Nucleus accumbens (tissue), 56 donors: ENCODE results near the gene NKTR.
"Not testable (repeated sequence)": the region's sequence is repeated elsewhere in the genome, so short reads cannot be mapped to it uniquely, and the experiment has no call there.

Source experiments
- DNase-seq, 56 donors: peaks; one replicate each; lab custom pipeline; 2025; lab: John Stamatoyannopoulos, UW

Gene NKTR

DNA sequence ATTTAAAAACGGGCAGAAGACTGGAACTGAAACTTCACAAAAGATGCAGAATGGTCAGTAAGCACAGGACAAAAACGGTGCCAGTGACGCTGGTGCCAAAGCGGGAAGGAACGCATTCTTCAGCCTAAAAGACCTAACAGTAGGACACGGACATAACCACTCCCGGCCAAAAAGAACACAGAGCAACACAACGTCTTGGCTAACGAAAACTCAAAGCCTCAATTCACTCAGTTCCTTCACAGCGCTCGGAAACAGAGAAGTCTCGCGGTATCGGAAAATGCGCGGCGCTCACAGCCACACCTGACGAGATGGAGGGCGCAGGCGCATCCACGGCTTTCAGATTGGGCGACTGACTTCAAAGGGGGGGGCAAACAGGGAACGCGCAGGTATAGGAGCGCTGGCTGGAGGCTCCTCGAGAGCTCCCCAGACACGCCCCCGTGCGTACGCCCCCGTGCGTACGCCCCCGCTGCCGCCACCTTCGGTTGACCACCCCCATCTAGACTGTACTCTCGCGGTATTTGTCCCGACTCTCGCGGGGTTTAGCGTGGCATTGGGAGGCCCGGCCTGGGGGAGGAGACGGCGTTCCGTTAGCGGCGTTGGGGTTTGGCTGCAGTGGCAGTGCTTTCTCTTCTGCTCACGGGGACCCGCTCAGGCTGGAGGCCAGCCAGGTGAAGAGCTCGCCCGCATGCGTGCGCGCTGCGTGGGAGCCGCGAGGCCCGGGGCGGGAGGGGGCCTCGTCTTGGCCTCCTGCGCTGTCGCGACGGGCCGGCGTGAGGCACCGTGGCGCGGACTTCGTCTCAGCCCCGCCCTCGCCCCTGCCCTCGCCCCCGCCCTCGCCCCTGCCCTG is at the start of gene NKTR:
NKTR (plus strand) TSS at position 576 of the 847 bp plus-strand sequence. CDS start 321 bp downstream, outside the sequence.
- DNase-seq, result peak; percentile 69 to 100 (median 92)

GRCh38 chr3:42552830-42553229 is 47.7 kb upstream of the NKTR start:
- DNase-seq, result no peak

- no peak for DNase-seq
Measured at GRCh38 chr3:42556089-42556632, 44.3 kb upstream of the NKTR start.

GRCh38 chr3:42556817-42557216 is 43.7 kb upstream of the NKTR start:
- DNase-seq, result peak in 3 of 56 donors; percentile 21 to 32 (median 32)

GRCh38 chr3:42557854-42558253 is 42.6 kb upstream of the NKTR start:
- DNase-seq, result no peak

- DNase-seq, result peak in 4 of 56 donors; percentile 16 to 32 (median 17)
Measured at GRCh38 chr3:42562047-42562907, 38.2 kb upstream of the NKTR start.

GRCh38 chr3:42569593-42570142 is 30.8 kb upstream of the NKTR start:
- no peak for DNase-seq

- DNase-seq, result peak in 25 of 56 donors; percentile 3 to 41 (median 17)
Measured at GRCh38 chr3:42572278-42572677, 28.2 kb upstream of the NKTR start.

DNA sequence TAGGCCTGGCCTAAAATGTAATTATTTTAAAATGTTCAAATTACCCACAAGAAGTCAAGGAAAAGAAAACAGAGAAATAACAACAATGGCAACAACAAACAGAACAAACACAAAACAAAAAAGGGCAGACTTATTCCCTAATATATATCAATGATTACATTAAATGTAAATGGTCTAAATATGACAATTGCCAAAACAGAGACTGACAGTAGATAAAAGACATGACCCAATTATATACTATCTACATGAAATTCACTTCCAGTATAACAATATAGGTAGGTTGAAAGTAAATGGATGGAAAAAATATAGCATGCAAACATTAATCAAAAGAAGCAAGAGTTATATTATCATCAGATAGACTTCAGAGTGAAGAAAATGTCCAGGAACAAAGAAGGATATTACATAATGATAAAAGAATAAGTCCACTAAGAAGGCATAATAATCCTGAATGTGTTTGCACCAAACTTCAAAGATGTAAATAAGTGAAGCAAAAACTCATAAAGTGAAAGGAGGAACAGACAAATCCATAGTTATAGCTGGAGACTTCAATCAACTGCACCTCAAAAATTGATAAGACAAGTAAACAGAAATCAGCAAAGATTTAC is 25.2 kb upstream of the NKTR start:
- DNase-seq, result no peak

- DNase-seq, result no peak
Measured at GRCh38 chr3:42578054-42578453, 22.4 kb upstream of the NKTR start.

DNA sequence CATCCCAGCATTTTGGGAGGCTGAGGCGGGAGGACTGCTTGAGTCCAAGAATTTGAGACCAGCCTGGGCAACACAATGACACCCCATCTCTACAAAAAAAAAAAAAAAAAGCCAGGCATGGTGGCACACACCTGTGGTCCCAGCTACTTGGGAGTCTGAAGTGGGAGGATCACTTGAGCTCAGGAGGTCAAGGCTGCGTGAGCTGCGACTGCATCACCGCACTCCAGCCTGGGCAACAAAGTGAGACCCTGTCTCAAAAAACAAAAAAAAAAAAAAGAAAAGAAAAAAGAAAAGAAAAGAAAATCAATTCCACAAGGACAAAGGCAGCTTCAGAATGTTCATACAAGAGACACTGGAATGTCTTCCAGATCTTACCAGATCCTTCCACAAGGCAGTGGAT is 21.1 kb upstream of the NKTR start:
- not testable (repeated sequence) for DNase-seq

GRCh38 chr3:42581400-42581708 is 19.1 kb upstream of the NKTR start:
- DNase-seq, result peak in 4 of 56 donors; percentile 46 to 52 (median 51)

GRCh38 chr3:42581709-42582473 is 18.6 kb upstream of the NKTR start, which contains the start of gene SEC22C:
TSS of gene SEC22C (minus strand) at chr3:42581967. CDS start at chr3:42569046, 12,921 bp downstream.
- peak; percentile 69 to 98 (median 92) for DNase-seq

DNA sequence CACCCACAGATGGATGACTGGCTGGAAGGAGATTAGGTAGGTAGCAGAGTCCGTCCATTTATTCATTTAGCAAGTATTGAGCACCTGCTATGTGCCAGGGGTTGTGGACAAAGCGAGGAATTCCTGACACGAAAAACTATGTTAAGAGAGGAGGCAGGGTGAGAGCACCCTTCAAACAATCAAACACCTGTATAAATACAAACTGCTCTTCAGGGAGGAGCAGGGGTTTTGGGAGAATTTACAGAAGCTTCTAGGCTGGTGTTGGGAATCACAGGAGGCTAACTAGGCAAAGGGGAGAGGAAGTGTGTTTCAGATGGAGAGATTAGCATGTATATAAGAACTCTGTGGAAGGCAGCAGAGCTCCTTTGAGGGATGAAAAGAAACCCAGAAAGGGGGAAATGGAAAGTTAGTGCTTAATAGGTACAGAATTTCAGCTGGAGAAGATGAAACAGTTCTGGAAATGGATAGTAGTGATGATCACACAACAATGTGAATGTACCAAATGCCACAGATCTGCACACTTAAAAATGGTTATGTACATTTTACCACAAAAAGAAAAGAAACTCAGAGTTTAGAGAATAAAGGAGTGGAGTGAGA is 17.9 kb upstream of the NKTR start:
- DNase-seq, result no peak

GRCh38 chr3:42588625-42589024 is 11.9 kb upstream of the NKTR start:
- no peak for DNase-seq

GRCh38 chr3:42589382-42590109 is 10.9 kb upstream of the NKTR start:
- peak in 1 of 56 donors; percentile 5 for DNase-seq

- DNase-seq, result peak in 3 of 56 donors; percentile 18 to 54 (median 30)
Measured at GRCh38 chr3:42590989-42591756, 9.3 kb upstream of the NKTR start.

DNA sequence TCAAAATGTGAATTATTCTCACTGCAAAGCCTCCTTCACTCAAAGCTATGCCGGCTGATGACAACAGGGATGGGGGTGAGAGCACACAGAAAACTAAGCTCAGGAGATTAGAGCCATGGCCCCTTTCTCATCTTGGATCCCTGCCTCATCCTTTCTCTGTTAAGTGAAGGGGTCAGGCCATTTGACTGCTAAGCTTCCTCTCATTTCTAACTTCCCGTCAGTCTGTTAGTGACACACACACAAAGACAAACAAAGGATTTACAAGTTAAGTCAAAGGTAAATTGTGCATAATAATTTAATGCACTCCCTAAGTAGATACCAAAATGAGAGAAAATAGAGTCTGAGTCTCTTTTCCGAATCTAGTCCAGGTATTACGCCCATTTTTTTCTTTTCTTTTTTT is 8.7 kb upstream of the NKTR start:
- no peak for DNase-seq
